Mucosa of descending colon (tissue), 3 donors: Measurements from ENCODE around the gene DUS1L. TPM values are rescaled to one million over a fixed set of nuclear protein-coding genes. Genes with fewer than 3 reads are reported as not detected.
A peak's percentile ranks its signal among the peaks of the same experiment; 100 is the strongest.

Experiments
- ATAC-seq: fragments of 200-7000 bp; cut with Tn5 transposase; one replicate; pipeline ENCODE4 v1.9.1; 2020; ENCODE audit warnings: mild to moderate bottlenecking, moderate library complexity
- DNase-seq, 3 donors: peaks; one replicate each; pipeline ENCODE4 v3.0.0-alpha.2; 2020
- H3K36me3 ChIP-seq: fragments of 200-600 bp; one replicate; pipeline ENCODE4 v1.8.0; 2021; ENCODE audit warnings: low read depth, mild to moderate bottlenecking
- H3K4me1 ChIP-seq: fragments of 200-600 bp; one replicate; pipeline ENCODE4 v1.8.0; 2021; ENCODE audit warnings: low read depth, mild to moderate bottlenecking
- H3K4me3 ChIP-seq: fragments of 200-600 bp; one replicate; pipeline ENCODE4 v1.8.0; 2021; ENCODE audit warnings: mild to moderate bottlenecking
- H3K9me3 ChIP-seq: fragments of 200-600 bp; one replicate; pipeline ENCODE4 v1.8.0; 2021; ENCODE audit warnings: mild to moderate bottlenecking
- CTCF ChIP-seq: fragments of 200-600 bp; IDR thresholded peaks from one replicate; pipeline ENCODE4 v1.8.0; 2022; ENCODE audit warnings: antibody characterized with exemption, mild to moderate bottlenecking
- intact Hi-C, 2 donors: fragments of 100-400 bp; cut with DNase I in 1 of 2; cut with micrococcal nuclease in 1 of 2; formaldehyde crosslinking; loops; one replicate each; pipeline versions ENCODE4 v1.11.0 to v1.11.1; 2022; cut with DNase I, micrococcal nuclease
- total RNA-seq, 3 donors: library from RNA; stranded (reverse); fragmentation: NEBNext Ultra II Directional in 2 of 3; extraction: Animal tissue kit (Norgen Biotek cat#: 25700) in 2 of 3; gene quantifications; one replicate each; pipeline versions ENCODE4 v1.2.1 to v1.2.4, GENCODE V29; 2021 to 2023
- donor health status: DM: no; HTN: no; CAD: no; lungs with moderate emphysema.
- donor health status: DM: no; HTN: no; CAD: no.
- donor health status: DM: no; HTN: yes; CAD: no.

The DUS1L gene
- total RNA-seq, 3 donors from 2014 or later: 99.8 to 143 (median 138) TPM

- Histone ChIP-seq H3K4me3 (no peak overlapping the region), H3K36me3 (no peaks in the 10 kb centered on the region), H3K4me1 (peaks cover 26% of the 10 kb centered on the region), H3K9me3 (no peaks in the 10 kb centered on the region)
- intact Hi-C loops: no loop called here
- TF ChIP-seq CTCF: peak; percentile 55
- peak; percentile 80 to 85 (median 81) for DNase-seq
- ATAC-seq: peak; percentile 25
Observed at GRCh38 chr17:82021107-82021899, 44.3 kb downstream of the DUS1L start.

GRCh38 chr17:82020572-82021106 is 45.0 kb downstream of the DUS1L start:
- Histone ChIP-seq H3K36me3 (no peaks in the 10 kb centered on the region), H3K9me3 (no peaks in the 10 kb centered on the region), H3K4me1 (peaks cover 26% of the 10 kb centered on the region), H3K4me3 (no peak overlapping the region)
- no peak for TF ChIP-seq CTCF
- ATAC-seq: no peak
- DNase-seq: no peak
- intact Hi-C loops: no loop called here

DNA sequence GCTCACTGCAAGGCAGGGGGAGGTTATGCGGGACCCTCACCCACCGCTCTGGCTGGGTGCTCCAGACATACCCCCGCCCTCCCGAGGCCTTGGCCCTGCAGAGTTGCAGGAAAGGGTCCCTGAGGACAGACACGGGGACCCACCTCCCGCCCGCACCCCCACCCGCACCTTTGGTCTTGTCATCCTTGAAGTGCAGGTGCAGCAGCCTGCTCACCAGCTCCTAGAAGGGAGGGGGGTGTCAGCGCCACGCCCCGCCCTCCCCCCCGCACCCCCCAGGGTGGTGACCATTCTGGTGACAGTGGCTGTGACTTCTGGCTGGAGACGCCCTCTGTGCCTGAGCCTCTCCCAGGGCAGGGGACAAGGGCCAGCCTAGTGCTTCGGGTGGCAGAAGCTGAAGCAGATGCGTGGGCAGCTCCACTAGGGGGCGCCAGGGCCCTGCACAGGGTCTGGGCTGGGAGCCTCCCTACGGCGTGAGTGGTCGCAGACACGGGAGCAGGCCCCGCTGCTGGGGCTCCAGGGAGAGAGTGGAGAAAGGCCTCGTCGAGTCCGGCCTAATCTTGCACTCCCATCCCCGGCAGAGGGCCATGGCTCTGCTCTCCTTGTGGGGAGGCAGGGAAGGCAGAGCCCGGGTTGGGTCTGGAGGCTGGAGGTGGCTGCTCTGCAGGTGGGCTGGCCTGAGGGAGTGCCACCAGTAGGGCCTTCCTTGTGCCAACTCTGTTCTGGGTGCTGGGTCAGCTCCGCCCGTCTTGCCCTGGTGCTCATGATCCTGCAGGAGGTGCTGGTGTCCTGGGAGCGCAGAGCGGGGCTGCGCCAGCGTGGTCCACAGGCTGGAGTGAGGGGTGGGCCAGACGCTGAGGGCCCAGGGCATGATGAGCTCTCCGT is 45.7 kb downstream of the DUS1L start:
- Histone ChIP-seq H3K4me1 (peaks cover 26% of the 10 kb centered on the region), H3K36me3 (no peaks in the 10 kb centered on the region), H3K4me3 (no peak overlapping the region), H3K9me3 (no peaks in the 10 kb centered on the region)
- intact Hi-C loops: loop anchor here in 1 of 2 donors (5.0 kb wide), 1 partner anchor 58 kb away; the partner anchor contains the start of gene NOTUM
- DNase-seq (peak; percentile 65 to 79 (median 78)), ATAC-seq (peak; percentile 18)
- TF ChIP-seq CTCF: peak; percentile 69

DNA sequence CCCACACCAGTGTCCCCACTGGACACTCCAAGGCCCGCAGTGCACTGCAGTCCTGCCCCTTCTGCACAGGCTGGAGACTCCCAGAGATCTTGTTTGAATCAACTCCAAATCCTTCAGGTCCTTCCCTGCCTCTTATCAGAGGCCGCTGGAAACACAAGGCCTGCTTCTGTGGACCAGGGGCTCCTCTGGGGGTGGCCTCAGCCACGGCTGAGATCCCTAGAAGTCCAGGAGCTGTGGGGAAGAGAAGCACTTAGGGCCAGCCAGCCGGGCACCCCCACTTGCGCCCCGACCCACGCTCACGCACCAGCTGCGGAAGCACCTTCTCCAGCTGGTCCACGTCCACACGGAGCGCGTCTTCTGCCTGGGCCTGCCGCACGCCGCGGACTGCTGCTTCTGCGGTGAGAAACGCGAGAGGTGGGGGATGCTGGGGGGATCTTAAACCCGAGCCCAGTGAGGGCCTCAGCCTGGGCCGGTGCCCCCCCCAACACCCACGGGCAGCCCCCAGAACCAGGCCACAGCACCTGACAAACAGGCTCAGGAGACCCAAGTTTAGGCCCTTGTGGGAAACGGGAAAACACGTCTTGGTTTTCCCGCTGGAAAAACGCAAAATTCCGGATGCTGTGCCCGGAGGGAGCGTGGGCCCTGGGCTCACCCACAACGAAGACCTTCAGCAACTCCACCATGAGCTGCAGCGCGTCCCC is 46.5 kb downstream of the DUS1L start:
- ATAC-seq (no peak), DNase-seq (no peak)
- intact Hi-C loops: loop anchor here in 1 of 2 donors (5.0 kb wide), 1 partner anchor 57 kb away; the partner anchor contains the start of gene NOTUM
- no peaks in the 10 kb centered on the region for H3K9me3 ChIP-seq
- H3K4me3 ChIP-seq: no peak overlapping the region
- no peaks in the 10 kb centered on the region for H3K36me3 ChIP-seq
- no peak for TF ChIP-seq CTCF
- peaks cover 24% of the 10 kb centered on the region for H3K4me1 ChIP-seq
